K562 (cell line): ENCODE data around the gene DNAAF3. TPM values are rescaled to one million over a fixed set of nuclear protein-coding genes. Genes with fewer than 3 reads are reported as not detected.

ENCODE experiments used
- CBX8 ChIP-seq: fragments of 200-600 bp; sonication (generic); IDR thresholded peaks from 2 replicates; pipeline ENCODE4 v1.6.1; 2012; ENCODE audit warnings: borderline replicate concordance, mixed run types, low read depth, mild to moderate bottlenecking, moderate library complexity, mixed read lengths, low read length, control low read depth, inconsistent platforms; ENCODE audit not compliant: poor library complexity, severe bottlenecking; ENCODE audit errors: extremely low read depth
- DLX4 ChIP-seq: fragments of 250-450 bp; sonication (Bioruptor Pico); IDR thresholded peaks from 2 replicates; pipeline ENCODE4 v1.6.1; 2021; ENCODE audit warnings: mild to moderate bottlenecking
- DPF2 ChIP-seq: fragments of 450-650 bp; IDR thresholded peaks from 2 replicates; pipeline ENCODE4 v1.6.1; 2016
- E2F8 ChIP-seq: fragments of 450-650 bp; IDR thresholded peaks from 2 replicates; pipeline ENCODE4 v1.7.1; 2018; ENCODE audit warnings: mild to moderate bottlenecking, low read depth; ENCODE audit not compliant: partially characterized antibody
- FOXA3 ChIP-seq, 2 experiments: fragments of 450-650 bp in 1 of 2; sonication (generic) in 1 of 2; formaldehyde crosslinking; IDR thresholded peaks in 1 of 2; conservative IDR thresholded peaks in 1 of 2; 2 replicates each; pipeline versions ENCODE4 v1.4.0 to v1.8.0; 2020 to 2022; ENCODE audit warnings: mild to moderate bottlenecking in 2 of 2, missing genetic modification reagents in 1 of 2
- HNRNPK ChIP-seq: fragments of 200-400 bp; formaldehyde crosslinking; IDR thresholded peaks from one replicate; pipeline ENCODE4 v1.6.1; 2018; ENCODE audit warnings: mild to moderate bottlenecking, low read depth, low read length; ENCODE audit not compliant: poor library complexity, severe bottlenecking
- MAFG ChIP-seq: fragments of 450-650 bp; conservative IDR thresholded peaks from 2 replicates; pipeline ENCODE4 v1.6.1; 2016; ENCODE audit warnings: missing genetic modification characterization, missing compliant biosample characterization
- MEF2A ChIP-seq: IDR thresholded peaks from 2 replicates; pipeline ENCODE4 v1.6.1; 2011; ENCODE audit warnings: low read depth, mild to moderate bottlenecking, low read length, moderate library complexity; ENCODE audit not compliant: control insufficient read depth
- MTA1 ChIP-seq: fragments of 450-650 bp; IDR thresholded peaks from 2 replicates; pipeline ENCODE4 v1.6.1; 2017; ENCODE audit warnings: borderline replicate concordance
- RBM17 ChIP-seq: fragments of 200-400 bp; formaldehyde crosslinking; IDR thresholded peaks from 2 replicates; pipeline ENCODE4 v1.6.1; 2017; ENCODE audit warnings: low read depth, mild to moderate bottlenecking, low read length, borderline replicate concordance
- SMARCC2 ChIP-seq: fragments of 450-650 bp; IDR thresholded peaks from 2 replicates; pipeline ENCODE4 v1.6.1; 2017; ENCODE audit warnings: antibody characterized with exemption, moderate library complexity, mild to moderate bottlenecking, low read depth
- SRF ChIP-seq, 2 experiments: fragments of 250-450, 450-650 bp in 1 of 2; sonication (Bioruptor Pico) in 1 of 2; sonication (generic) in 1 of 2; formaldehyde crosslinking; IDR thresholded peaks; 2 replicates each; pipeline versions ENCODE4 v1.5.0 to v1.5.1; 2020 to 2022; ENCODE audit warnings: mild to moderate bottlenecking in 1 of 2, missing genetic modification reagents in 1 of 2
- SRSF9 ChIP-seq: fragments of 200-400 bp; formaldehyde crosslinking; IDR thresholded peaks from 2 replicates; pipeline ENCODE4 v1.6.1; 2017; ENCODE audit warnings: low read depth, low read length, borderline replicate concordance
- TEAD4 ChIP-seq, 2 experiments: sonication (generic) in 1 of 2; formaldehyde crosslinking in 1 of 2; IDR thresholded peaks; 2 replicates each; pipeline versions ENCODE4 v1.6.1 to v1.8.0; 2012 to 2022; ENCODE audit warnings: borderline replicate concordance in 1 of 2, inconsistent platforms in 1 of 2, low read length in 1 of 2, mild to moderate bottlenecking in 1 of 2, missing genetic modification reagents in 1 of 2
- ZNF280A ChIP-seq: fragments of 450-650 bp; IDR thresholded peaks from 2 replicates; pipeline ENCODE4 v1.6.1; 2018; ENCODE audit warnings: mild to moderate bottlenecking, low read depth; ENCODE audit not compliant: partially characterized antibody
- ZNF311 ChIP-seq: fragments of 250-450 bp; sonication (Bioruptor Pico); IDR thresholded peaks from 2 replicates; pipeline ENCODE4 v1.4.0; 2020; ENCODE audit warnings: mild to moderate bottlenecking, moderate library complexity
- ZNF511 ChIP-seq: sonication (generic); formaldehyde crosslinking; IDR thresholded peaks from 2 replicates; pipeline ENCODE4 v1.8.0; 2022; ENCODE audit warnings: mild to moderate bottlenecking, missing genetic modification reagents
- polyA plus RNA-seq, 8 experiments: library from polyadenylated mRNA; depleted of rRNA in 4 of 8; stranded (reverse) in 5 of 8; unstranded in 3 of 8; fragments of >200 nt; fragmentation: Nextera tagmentation in 2 of 8; fragmentation: Illumina TruSeq in 1 of 8; extraction: Ambion mirVana in 2 of 8; extraction: Trizol in 1 of 8; gene quantifications; 2 replicates each; pipeline versions ENCODE4 v1.2.1 to v1.2.3, GENCODE V29; 2011 to 2014; ENCODE audit warnings: inconsistent platforms in 1 of 8, missing spikeins in 1 of 8
- total RNA-seq, 7 experiments: library from RNA; depleted of rRNA in 6 of 7; stranded (reverse); fragments of >200 nt in 6 of 7; fragmentation: Illumina TruSeq in 2 of 7; extraction: Trizol in 2 of 7; gene quantifications; 2 replicates each; pipeline versions ENCODE4 v1.2.1 to v1.2.3, GENCODE V29; 2011 to 2021; ENCODE audit warnings: low replicate concordance in 1 of 7

Gene DNAAF3
- total and polyA plus RNA-seq, 9 of the 15 experiments (the other 6 are each of a cell fraction or from before 2014, with no cell fraction given), result 21.6 to 61.5 (median 43.0) TPM

- TF ChIP-seq TEAD4 (IDR thresholded peaks at IDR 0.05; ENCODE audit: low read length), result peak; percentile 83
- TF ChIP-seq TEAD4 (CRISPR knock-in tag; IDR thresholded peaks at IDR 0.05; ENCODE audit: borderline replicate concordance), result no peak
- peak; percentile 100 for TF ChIP-seq MEF2A
- no peak for TF ChIP-seq HNRNPK
- no peak for TF ChIP-seq RBM17
- TF ChIP-seq SRSF9, result no peak
- TF ChIP-seq ZNF280A, result no peak
- TF ChIP-seq SMARCC2, result peak; percentile 68; the same call in 1 of the 2 replicates
- peak; percentile 52 for TF ChIP-seq MTA1
- TF ChIP-seq ZNF311 (CRISPR knock-in tag), result no peak
- TF ChIP-seq MAFG (tag), result no peak
- TF ChIP-seq SRF (CRISPR knock-in tag; IDR thresholded peaks at IDR 0.05), result peak in 1 of 2 experiments; percentile 72; a peak in 1 of 4 replicates
- TF ChIP-seq E2F8, result no peak
- no peak for TF ChIP-seq FOXA3 (CRISPR knock-in tag; conservative IDR thresholded peaks at IDR 0.05 in 1 of 2, IDR thresholded peaks at IDR 0.05 in 1 of 2)
- peak; percentile 94 for TF ChIP-seq DPF2
- no peak for TF ChIP-seq CBX8
- no peak for TF ChIP-seq DLX4 (CRISPR knock-in tag)
- no peak for TF ChIP-seq ZNF511 (CRISPR knock-in tag)
Measured at GRCh38 chr19:55158848-55159749, 7.3 kb downstream of the DNAAF3 start (continued).
